K562 (cell line): Measurements from ENCODE around the gene TMEM208. TPM values are rescaled to one million over a fixed set of nuclear protein-coding genes. Genes with fewer than 3 reads are reported as not detected.

ENCODE experiments used
- ATF6 ChIP-seq: sonication (generic); formaldehyde crosslinking; IDR thresholded peaks from 2 replicates; pipeline ENCODE4 v1.4.0; 2020; ENCODE audit warnings: mild to moderate bottlenecking, missing genetic modification reagents
- CHD2 ChIP-seq: IDR thresholded peaks from 2 replicates; pipeline ENCODE4 v1.6.1; 2011; ENCODE audit warnings: low read depth, low read length
- CREB3 ChIP-seq: fragments of 450-650 bp; conservative IDR thresholded peaks from 2 replicates; pipeline ENCODE4 v1.6.1; 2016; ENCODE audit warnings: missing genetic modification characterization, low read depth, mild to moderate bottlenecking, missing compliant biosample characterization, moderate library complexity
- E2F1 ChIP-seq: sonication (generic); formaldehyde crosslinking; IDR thresholded peaks from 2 replicates; pipeline ENCODE4 v1.8.1; 2023; ENCODE audit warnings: mild to moderate bottlenecking, missing genetic modification reagents, moderate library complexity
- HMBOX1 ChIP-seq: sonication (generic); IDR thresholded peaks from 2 replicates; pipeline ENCODE4 v1.6.1; 2016
- HMG20A ChIP-seq: fragments of 450-650 bp; formaldehyde crosslinking; conservative IDR thresholded peaks from 2 replicates; pipeline ENCODE4 v1.4.0; 2020; ENCODE audit warnings: mild to moderate bottlenecking, mixed read lengths
- HNRNPK ChIP-seq: fragments of 200-400 bp; formaldehyde crosslinking; IDR thresholded peaks from one replicate; pipeline ENCODE4 v1.6.1; 2018; ENCODE audit warnings: mild to moderate bottlenecking, low read depth, low read length; ENCODE audit not compliant: poor library complexity, severe bottlenecking
- KAT2B ChIP-seq: IDR thresholded peaks from one replicate; pipeline ENCODE4 v1.6.1; 2012; ENCODE audit warnings: low read depth, mild to moderate bottlenecking, control low read depth, inconsistent platforms, low read length, moderate library complexity
- NCOA1 ChIP-seq: fragments of 450-650 bp; IDR thresholded peaks from 2 replicates; pipeline ENCODE4 v1.6.1; 2016; ENCODE audit warnings: low read depth
- PATZ1 ChIP-seq: fragments of 250-450 bp; sonication (Bioruptor Pico); IDR thresholded peaks from 2 replicates; pipeline ENCODE4 v1.5.0; 2020; ENCODE audit warnings: mild to moderate bottlenecking, borderline replicate concordance
- SAP30 ChIP-seq: fragments of 200-600 bp; sonication (generic); IDR thresholded peaks from 2 replicates; pipeline ENCODE4 v1.6.1; 2012; ENCODE audit warnings: borderline replicate concordance, low read depth, mild to moderate bottlenecking, moderate library complexity, low read length, control low read depth, inconsistent platforms; ENCODE audit not compliant: insufficient read depth, poor library complexity, severe bottlenecking
- SLC30A9 ChIP-seq: fragments of 250-450 bp; sonication (Bioruptor Pico); IDR thresholded peaks from 2 replicates; pipeline ENCODE4 v1.8.0; 2022; ENCODE audit warnings: mild to moderate bottlenecking, moderate library complexity
- SMARCA5 ChIP-seq: fragments of 450-650 bp; IDR thresholded peaks from 2 replicates; pipeline ENCODE4 v1.6.1; 2016
- TAF9B ChIP-seq: fragments of 450-650 bp; IDR thresholded peaks from 2 replicates; pipeline ENCODE4 v1.6.1; 2018; ENCODE audit warnings: mild to moderate bottlenecking; ENCODE audit not compliant: partially characterized antibody
- ZBTB49 ChIP-seq: sonication (generic); formaldehyde crosslinking; IDR thresholded peaks from 2 replicates; pipeline ENCODE4 v1.8.0; 2022; ENCODE audit warnings: missing genetic modification reagents, mild to moderate bottlenecking, borderline replicate concordance
- ZC3H8 ChIP-seq: fragments of 450-650 bp; IDR thresholded peaks from 2 replicates; pipeline ENCODE4 v1.6.1; 2017
- ZNF165 ChIP-seq: fragments of 250-450 bp; sonication (Bioruptor Pico); IDR thresholded peaks from 2 replicates; pipeline ENCODE4 v1.4.0; 2020; ENCODE audit warnings: borderline replicate concordance
- ZNF551 ChIP-seq: fragments of 250-450 bp; sonication (Bioruptor Pico); IDR thresholded peaks from 2 replicates; pipeline ENCODE4 v1.5.0; 2021; ENCODE audit warnings: mild to moderate bottlenecking, moderate library complexity
- polyA plus RNA-seq, 8 experiments: library from polyadenylated mRNA; depleted of rRNA in 4 of 8; stranded (reverse) in 5 of 8; unstranded in 3 of 8; fragments of >200 nt; fragmentation: Nextera tagmentation in 2 of 8; fragmentation: Illumina TruSeq in 1 of 8; extraction: Ambion mirVana in 2 of 8; extraction: Trizol in 1 of 8; gene quantifications; 2 replicates each; pipeline versions ENCODE4 v1.2.1 to v1.2.3, GENCODE V29; 2011 to 2014; ENCODE audit warnings: inconsistent platforms in 1 of 8, missing spikeins in 1 of 8
- total RNA-seq, 7 experiments: library from RNA; depleted of rRNA in 6 of 7; stranded (reverse); fragments of >200 nt in 6 of 7; fragmentation: Illumina TruSeq in 2 of 7; extraction: Trizol in 2 of 7; gene quantifications; 2 replicates each; pipeline versions ENCODE4 v1.2.1 to v1.2.3, GENCODE V29; 2011 to 2021; ENCODE audit warnings: low replicate concordance in 1 of 7

TMEM208 gene
- total and polyA plus RNA-seq, 9 of the 15 experiments (the other 6 are each of a cell fraction or from before 2014, with no cell fraction given) = 31.8 to 239 (median 54.3) TPM

GRCh38 chr16:67246081-67246755, 19.3 kb downstream of the TMEM208 start (continued):
- TF ChIP-seq HNRNPK (no peak), CREB3 (tag) (no peak), KAT2B (no peak), HMBOX1 (no peak), NCOA1 (no peak), SLC30A9 (CRISPR knock-in tag) (no peak), SAP30 (peak; percentile 33), ZNF165 (no peak), HMG20A (CRISPR knock-in tag) (no peak), CHD2 (peak; percentile 12; the same call in 1 of the 2 replicates), ZBTB49 (CRISPR knock-in tag) (0 out of 2 replicates have a peak, but pooled peaks have one; percentile 44), ATF6 (CRISPR knock-in tag) (no peak), ZNF551 (CRISPR knock-in tag) (no peak), PATZ1 (CRISPR knock-in tag) (no peak), SMARCA5 (no peak), ZC3H8 (no peak), E2F1 (CRISPR knock-in tag) (no peak), TAF9B (no peak)
